K562 (cell line): Measurements from ENCODE around the gene TIMP1. TPM values are rescaled to one million over a fixed set of nuclear protein-coding genes. Genes with fewer than 3 reads are reported as not detected.

ENCODE experiments used
- ARID4B ChIP-seq: sonication (generic); formaldehyde crosslinking; IDR thresholded peaks from 2 replicates; pipeline ENCODE4 v1.8.0; 2022; ENCODE audit warnings: mild to moderate bottlenecking, missing genetic modification reagents
- BRCA1 ChIP-seq, 2 experiments: fragments of 450-650 bp in 1 of 2; sonication (generic) in 1 of 2; formaldehyde crosslinking in 1 of 2; IDR thresholded peaks; 2 replicates each; pipeline versions ENCODE4 v1.5.0 to v1.6.1; 2017 to 2020; ENCODE audit warnings: mild to moderate bottlenecking in 1 of 2, missing genetic modification reagents in 1 of 2
- CAMTA2 ChIP-seq: fragments of 250-450 bp; sonication (Bioruptor Pico); conservative IDR thresholded peaks from 2 replicates; pipeline ENCODE4 v1.5.1; 2022
- CXXC5 ChIP-seq: fragments of 250-450 bp; sonication (Bioruptor Pico); IDR thresholded peaks from 2 replicates; pipeline ENCODE4 v1.8.0; 2022; ENCODE audit warnings: inconsistent platforms, mild to moderate bottlenecking, moderate library complexity
- DPF2 ChIP-seq: fragments of 450-650 bp; IDR thresholded peaks from 2 replicates; pipeline ENCODE4 v1.6.1; 2016
- HMGN3 ChIP-seq: IDR thresholded peaks from 2 replicates; pipeline ENCODE4 v1.6.1; 2011; ENCODE audit warnings: borderline replicate concordance, low read depth, mild to moderate bottlenecking, mixed read lengths, low read length; ENCODE audit not compliant: insufficient read length; ENCODE audit errors: extremely low read depth
- HMGXB4 ChIP-seq: sonication (generic); formaldehyde crosslinking; IDR thresholded peaks from 2 replicates; pipeline ENCODE4 v1.8.1; 2023; ENCODE audit warnings: mild to moderate bottlenecking, missing genetic modification reagents
- HNRNPL ChIP-seq: fragments of 200-400 bp; formaldehyde crosslinking; IDR thresholded peaks from 2 replicates; pipeline ENCODE4 v1.6.1; 2017; ENCODE audit warnings: low read depth, mild to moderate bottlenecking, low read length
- POLR2G ChIP-seq: fragments of 200-400 bp; formaldehyde crosslinking; IDR thresholded peaks from 2 replicates; pipeline ENCODE4 v1.6.1; 2017; ENCODE audit warnings: low read depth, mild to moderate bottlenecking, antibody characterized with exemption, low read length, moderate library complexity
- SPI1 ChIP-seq: IDR thresholded peaks from 2 replicates; pipeline ENCODE4 v1.6.1; 2011; ENCODE audit warnings: low read depth, low read length, control low read depth, borderline replicate concordance
- SRF ChIP-seq, 2 experiments: fragments of 250-450, 450-650 bp in 1 of 2; sonication (Bioruptor Pico) in 1 of 2; sonication (generic) in 1 of 2; formaldehyde crosslinking; IDR thresholded peaks; 2 replicates each; pipeline versions ENCODE4 v1.5.0 to v1.5.1; 2020 to 2022; ENCODE audit warnings: mild to moderate bottlenecking in 1 of 2, missing genetic modification reagents in 1 of 2
- ZKSCAN8 ChIP-seq: fragments of 200-800 bp; sonication (Bioruptor generic); IDR thresholded peaks from 2 replicates; pipeline ENCODE4 v1.6.1; 2016; ENCODE audit warnings: missing genetic modification characterization, missing compliant biosample characterization
- ZNF133 ChIP-seq: fragments of 250-450 bp; sonication (Bioruptor Pico); IDR thresholded peaks from 2 replicates; pipeline ENCODE4 v1.4.0; 2020; ENCODE audit warnings: mild to moderate bottlenecking
- ZNF24 ChIP-seq: fragments of 450-650 bp; IDR thresholded peaks from 2 replicates; pipeline ENCODE4 v1.6.1; 2016
- polyA plus RNA-seq, 8 experiments: library from polyadenylated mRNA; depleted of rRNA in 4 of 8; stranded (reverse) in 5 of 8; unstranded in 3 of 8; fragments of >200 nt; fragmentation: Nextera tagmentation in 2 of 8; fragmentation: Illumina TruSeq in 1 of 8; extraction: Ambion mirVana in 2 of 8; extraction: Trizol in 1 of 8; gene quantifications; 2 replicates each; pipeline versions ENCODE4 v1.2.1 to v1.2.3, GENCODE V29; 2011 to 2014; ENCODE audit warnings: inconsistent platforms in 1 of 8, missing spikeins in 1 of 8
- total RNA-seq, 7 experiments: library from RNA; depleted of rRNA in 6 of 7; stranded (reverse); fragments of >200 nt in 6 of 7; fragmentation: Illumina TruSeq in 2 of 7; extraction: Trizol in 2 of 7; gene quantifications; 2 replicates each; pipeline versions ENCODE4 v1.2.1 to v1.2.3, GENCODE V29; 2011 to 2021; ENCODE audit warnings: low replicate concordance in 1 of 7

Gene TIMP1
- total and polyA plus RNA-seq, 9 of the 15 experiments (the other 6 are each of a cell fraction or from before 2014, with no cell fraction given), result 115 to 699 (median 273) TPM

GRCh38 chrX:47619486-47620302, 37.5 kb downstream of the TIMP1 start, which contains the start of gene SYN1 (continued):
- TF ChIP-seq HMGXB4 (CRISPR knock-in tag) (peak; percentile 75; the same call in 1 of the 2 replicates), ZNF133 (CRISPR knock-in tag) (no peak), CXXC5 (CRISPR knock-in tag) (peak; percentile 94), SPI1 (no peak), SRF (CRISPR knock-in tag; IDR thresholded peaks at IDR 0.05) (no peak), ZNF24 (peak; percentile 50; the same call in 1 of the 2 replicates), HNRNPL (0 out of 2 replicates have a peak, but pooled peaks have one; percentile 27), ZKSCAN8 (CRISPR knock-in tag) (peak; percentile 72; the same call in 1 of the 2 replicates), POLR2G (peak; percentile 46; the same call in 1 of the 2 replicates), BRCA1 (IDR thresholded peaks at IDR 0.05) (no peak), BRCA1 (CRISPR knock-in tag; IDR thresholded peaks at IDR 0.05) (no peak), ARID4B (peak; percentile 94), DPF2 (no peak), CAMTA2 (no peak), HMGN3 (peak; percentile 46)
